Skeletal muscle tissue (tissue), 4 donors: ENCODE results near the gene STAC2. TPM values are rescaled to one million over a fixed set of nuclear protein-coding genes. Genes with fewer than 3 reads are reported as not detected.

ENCODE experiments used
- H3K27ac ChIP-seq: one replicate; pipeline ENCODE4 v1.7.0; 2013; ENCODE audit warnings: mild to moderate bottlenecking, low read depth, low read length, inconsistent platforms
- H3K27me3 ChIP-seq, 3 donors: one replicate each; pipeline ENCODE4 v1.7.0; 2013; ENCODE audit warnings: low read length in 3 of 3; ENCODE audit not compliant: control insufficient read depth in 3 of 3, insufficient read depth in 3 of 3
- H3K36me3 ChIP-seq, 3 donors: one replicate each; pipeline ENCODE4 v1.7.0; 2013; ENCODE audit warnings: low read length in 3 of 3; ENCODE audit not compliant: control insufficient read depth in 3 of 3, insufficient read depth in 3 of 3
- H3K4me1 ChIP-seq, 3 donors: one replicate each; pipeline ENCODE4 v1.7.0; 2013; ENCODE audit warnings: low read length in 3 of 3, mild to moderate bottlenecking in 3 of 3; ENCODE audit not compliant: control insufficient read depth in 3 of 3, insufficient read depth in 3 of 3
- H3K4me3 ChIP-seq, 3 donors: one replicate each; pipeline ENCODE4 v1.7.0; 2013; ENCODE audit warnings: low read length in 3 of 3
- H3K9ac ChIP-seq, 3 donors: one replicate each; pipeline ENCODE4 v1.7.0; 2013; ENCODE audit warnings: low read length in 3 of 3, mild to moderate bottlenecking in 3 of 3, moderate library complexity in 2 of 3, low read depth in 1 of 3
- H3K9me3 ChIP-seq, 3 donors: one replicate each; pipeline ENCODE4 v1.7.0; 2013; ENCODE audit warnings: low read length in 3 of 3; ENCODE audit not compliant: control insufficient read depth in 3 of 3
- total RNA-seq: library from RNA; depleted of rRNA; stranded (reverse); fragments of >200 nt; gene quantifications from one replicate; pipeline ENCODE4 v1.2.3, GENCODE V29; 2014
- donor health status: Osteomylitis.

The STAC2 gene
- total RNA-seq, 1 donor from 2014 or later = not detected

DNA sequence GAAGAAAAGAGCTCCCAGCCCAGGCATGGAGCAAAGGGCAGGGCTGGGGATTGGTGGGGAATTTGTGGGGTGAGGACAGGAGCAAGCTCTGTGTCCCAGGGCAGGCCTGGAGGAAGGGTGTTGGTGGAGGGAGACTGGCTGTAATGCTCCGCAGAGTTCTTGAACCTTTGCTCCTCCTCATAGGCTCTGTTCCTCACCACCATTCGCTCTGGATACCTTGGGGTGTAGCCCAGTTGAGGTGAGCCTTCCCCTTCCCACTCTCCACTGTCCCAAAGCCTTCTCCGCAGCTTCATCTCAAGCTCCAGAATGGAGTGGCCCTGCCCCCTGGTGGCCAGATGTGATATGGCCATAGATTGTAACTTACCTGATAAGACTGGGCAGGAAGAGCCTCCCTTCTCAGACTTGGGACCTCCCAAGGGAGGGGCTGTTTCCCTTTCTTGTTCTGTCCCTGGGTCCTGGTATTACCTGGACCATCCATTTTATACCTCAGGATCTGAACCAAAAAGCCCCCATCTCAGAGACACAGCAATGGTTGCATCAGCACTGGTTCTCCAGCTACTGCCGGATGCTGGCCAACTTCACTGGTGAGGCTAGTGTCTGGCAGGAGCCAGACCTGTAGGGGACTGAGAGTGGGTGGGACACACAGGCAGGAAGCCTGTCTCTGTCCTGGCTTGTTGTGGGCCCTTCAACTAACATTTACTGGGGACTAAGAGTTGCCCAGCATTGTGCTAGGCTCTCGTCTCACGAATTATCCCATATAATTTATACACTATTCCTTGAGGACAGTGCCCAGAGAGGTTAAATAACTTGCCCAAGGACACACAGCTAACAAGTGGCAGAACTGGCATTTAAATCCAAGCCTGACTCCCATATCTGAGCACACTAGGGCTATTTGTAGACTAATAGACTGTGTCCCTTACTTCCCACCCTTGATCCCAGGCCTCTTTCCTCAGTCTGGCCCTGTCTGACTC lies 19.1 kb upstream of the STAC2 start:
- H3K27me3 ChIP-seq = peaks cover 0 to 4% (median 1%) of the 10 kb centered on the region in 3 donors
- H3K4me3 ChIP-seq = no peak overlapping the region
- peaks cover 5 to 7% (median 6%) of the 10 kb centered on the region in 3 donors for H3K4me1 ChIP-seq
- no peaks in the 10 kb centered on the region for H3K36me3 ChIP-seq
- H3K9me3 ChIP-seq = no peaks in the 10 kb centered on the region
- no peak overlapping the region for H3K9ac ChIP-seq
- no peak overlapping the region for H3K27ac ChIP-seq

GRCh38 chr17:39244016-39244599 lies 18.4 kb upstream of the STAC2 start:
- Histone ChIP-seq H3K4me1 (peaks cover 5 to 7% (median 6%) of the 10 kb centered on the region in 3 donors), H3K27me3 (peaks cover 0 to 11% (median 5%) of the 10 kb centered on the region in 3 donors), H3K36me3 (no peaks in the 10 kb centered on the region), H3K9me3 (no peaks in the 10 kb centered on the region), H3K9ac (peak overlapping the region in 1 of 3 donors; percentile 16), H3K27ac (no peak overlapping the region), H3K4me3 (no peak overlapping the region)

DNA sequence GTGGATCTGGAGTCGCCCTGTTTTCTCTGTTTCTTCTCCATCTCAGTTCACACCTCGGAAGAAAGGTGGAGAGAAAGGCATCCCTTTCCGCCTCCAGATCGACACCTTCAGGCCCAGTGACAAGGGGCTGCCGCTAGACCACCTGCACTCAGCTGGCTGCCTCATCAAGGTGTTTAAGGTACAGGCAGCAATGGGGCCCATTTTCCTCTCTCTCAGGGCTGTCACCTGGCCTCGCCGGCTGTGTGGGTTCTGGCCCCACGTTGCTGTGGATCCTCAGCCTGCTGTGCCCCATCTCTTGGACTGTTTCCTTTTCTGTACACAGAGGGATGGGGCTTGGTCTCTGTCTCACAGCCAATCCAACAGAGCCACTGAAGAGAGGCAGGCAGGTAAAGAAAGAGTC lies 17.4 kb upstream of the STAC2 start:
- H3K4me3 ChIP-seq = no peak overlapping the region
- peaks cover 10 to 12% (median 11%) of the 10 kb centered on the region in 3 donors for H3K4me1 ChIP-seq
- H3K27me3 ChIP-seq = peaks cover 0 to 12% (median 5%) of the 10 kb centered on the region in 3 donors
- no peaks in the 10 kb centered on the region for H3K9me3 ChIP-seq
- H3K9ac ChIP-seq = no peak overlapping the region
- no peaks in the 10 kb centered on the region for H3K36me3 ChIP-seq
- no peak overlapping the region for H3K27ac ChIP-seq

DNA sequence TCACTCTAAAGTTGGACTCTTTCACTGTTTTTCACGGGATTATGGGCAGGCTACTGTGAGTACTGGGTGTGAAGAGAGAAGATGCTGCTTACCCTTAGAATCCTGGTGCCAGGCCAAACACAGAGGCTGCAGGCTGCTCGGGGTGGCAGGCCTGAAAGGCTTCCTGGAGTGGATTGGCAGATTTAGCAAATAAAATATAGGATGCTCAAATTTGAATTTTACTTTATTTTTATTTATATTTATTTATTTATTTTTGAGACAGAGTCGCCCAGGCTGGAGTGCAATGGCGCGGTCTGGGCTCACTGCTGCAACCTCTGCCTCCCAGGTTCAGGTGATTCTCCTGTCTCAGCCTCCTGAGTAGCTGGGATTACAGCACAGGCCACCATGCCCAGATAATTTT lies 14.9 kb upstream of the STAC2 start:
- peaks cover 0 to 15% (median 11%) of the 10 kb centered on the region in 3 donors for H3K27me3 ChIP-seq
- H3K4me1 ChIP-seq = peaks cover 12 to 15% (median 13%) of the 10 kb centered on the region in 3 donors
- H3K36me3 ChIP-seq = no peaks in the 10 kb centered on the region
- H3K27ac ChIP-seq = no peak overlapping the region
- no peak overlapping the region for H3K9ac ChIP-seq
- H3K9me3 ChIP-seq = no peaks in the 10 kb centered on the region
- H3K4me3 ChIP-seq = no peak overlapping the region

GRCh38 chr17:39239640-39240314 lies 14.0 kb upstream of the STAC2 start:
- H3K4me3 ChIP-seq = no peak overlapping the region
- H3K4me1 ChIP-seq = peaks cover 13 to 14% (median 13%) of the 10 kb centered on the region in 3 donors
- H3K27me3 ChIP-seq = peaks cover 0 to 15% (median 13%) of the 10 kb centered on the region in 3 donors
- no peaks in the 10 kb centered on the region for H3K36me3 ChIP-seq
- no peak overlapping the region for H3K27ac ChIP-seq
- H3K9ac ChIP-seq = no peak overlapping the region
- H3K9me3 ChIP-seq = no peaks in the 10 kb centered on the region

GRCh38 chr17:39238311-39238972 lies 12.7 kb upstream of the STAC2 start:
- Histone ChIP-seq H3K4me1 (peaks cover 8% of the 10 kb centered on the region in 3 donors), H3K9ac (peak overlapping the region in 1 of 3 donors; percentile 50), H3K27me3 (peaks cover 0 to 15% (median 13%) of the 10 kb centered on the region in 3 donors), H3K36me3 (no peaks in the 10 kb centered on the region), H3K4me3 (no peak overlapping the region), H3K27ac (no peak overlapping the region), H3K9me3 (no peaks in the 10 kb centered on the region)

- Histone ChIP-seq H3K27ac (no peak overlapping the region), H3K9ac (no peak overlapping the region), H3K4me1 (peaks cover 8% of the 10 kb centered on the region in 3 donors), H3K27me3 (peaks cover 0 to 15% (median 13%) of the 10 kb centered on the region in 3 donors), H3K9me3 (no peaks in the 10 kb centered on the region), H3K36me3 (no peaks in the 10 kb centered on the region), H3K4me3 (no peak overlapping the region)
These were observed 11.8 kb upstream of the STAC2 start for GRCh38 chr17:39237586-39237985.

DNA sequence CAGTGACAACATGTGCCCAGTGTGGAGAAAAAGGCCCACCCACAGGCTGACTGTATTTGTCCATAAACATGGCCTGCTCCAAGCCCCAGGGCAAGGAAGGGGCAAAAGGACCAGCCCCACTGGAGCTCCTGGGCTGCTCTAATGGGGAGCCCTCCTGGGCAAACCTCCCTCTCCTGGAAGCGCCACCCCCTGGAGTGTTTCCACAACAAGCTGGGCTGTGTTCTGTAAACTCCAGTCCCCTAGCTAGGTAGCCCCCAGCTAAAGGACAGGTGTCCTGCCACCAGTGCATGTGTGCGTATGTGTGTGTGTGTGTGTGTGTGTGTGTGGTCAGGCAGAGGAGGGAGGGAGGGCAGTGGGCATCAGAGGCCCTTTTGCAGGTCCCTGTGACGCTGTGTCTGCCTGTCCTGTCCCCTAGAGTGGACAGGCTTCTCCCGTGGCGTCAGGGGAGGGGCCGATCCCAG lies 11.3 kb upstream of the STAC2 start:
- peaks cover 0 to 17% (median 13%) of the 10 kb centered on the region in 3 donors for H3K27me3 ChIP-seq
- H3K36me3 ChIP-seq = no peaks in the 10 kb centered on the region
- H3K9ac ChIP-seq = no peak overlapping the region
- no peak overlapping the region for H3K27ac ChIP-seq
- H3K4me1 ChIP-seq = peaks cover 8 to 12% (median 11%) of the 10 kb centered on the region in 3 donors
- no peak overlapping the region for H3K4me3 ChIP-seq
- H3K9me3 ChIP-seq = no peaks in the 10 kb centered on the region

DNA sequence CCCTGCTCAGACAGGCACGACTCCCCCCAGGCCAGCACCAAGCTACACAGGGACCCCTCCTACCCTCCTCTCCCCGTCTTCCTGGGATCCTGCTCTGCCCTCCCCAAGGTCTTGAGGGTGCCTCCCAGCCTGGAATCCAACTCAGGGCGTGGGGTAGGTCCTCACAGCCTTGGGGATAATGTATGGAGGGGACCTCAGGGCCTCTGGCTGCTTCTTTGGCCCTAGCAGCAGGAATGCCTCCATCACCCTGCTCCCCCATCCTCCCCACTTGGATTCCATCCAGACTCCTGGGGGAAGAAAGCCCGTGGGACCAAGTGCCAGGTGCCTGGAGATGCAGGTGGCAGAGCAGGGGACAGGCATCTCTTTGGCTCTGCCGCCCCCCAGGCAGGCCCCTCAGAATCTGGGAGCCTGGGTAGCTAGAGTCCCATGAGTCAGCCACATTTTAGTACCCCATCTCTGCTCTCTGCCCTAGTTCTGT lies 10.7 kb upstream of the STAC2 start:
- peaks cover 3 to 22% (median 17%) of the 10 kb centered on the region in 3 donors for H3K27me3 ChIP-seq
- H3K9me3 ChIP-seq = no peaks in the 10 kb centered on the region

More for the DNA sequence above, 10.7 kb upstream of the STAC2 start:
- peaks cover 11 to 17% (median 16%) of the 10 kb centered on the region in 3 donors for H3K4me1 ChIP-seq
- no peaks in the 10 kb centered on the region for H3K36me3 ChIP-seq
- H3K4me3 ChIP-seq = no peak overlapping the region
- no peak overlapping the region for H3K27ac ChIP-seq
- H3K9ac ChIP-seq = no peak overlapping the region
